Erythroblast (primary cell): ENCODE data around the gene TTF1.

Source experiments
- GATA1 ChIP-seq: IDR thresholded peaks from 2 replicates; pipeline ENCODE4 v1.6.1; 2011; ENCODE audit warnings: low read depth, mild to moderate bottlenecking, control low read depth, low read length, moderate library complexity
- POLR2A ChIP-seq: IDR thresholded peaks from 2 replicates; pipeline ENCODE4 v1.6.1; 2011; ENCODE audit warnings: mild to moderate bottlenecking, low read length

DNA sequence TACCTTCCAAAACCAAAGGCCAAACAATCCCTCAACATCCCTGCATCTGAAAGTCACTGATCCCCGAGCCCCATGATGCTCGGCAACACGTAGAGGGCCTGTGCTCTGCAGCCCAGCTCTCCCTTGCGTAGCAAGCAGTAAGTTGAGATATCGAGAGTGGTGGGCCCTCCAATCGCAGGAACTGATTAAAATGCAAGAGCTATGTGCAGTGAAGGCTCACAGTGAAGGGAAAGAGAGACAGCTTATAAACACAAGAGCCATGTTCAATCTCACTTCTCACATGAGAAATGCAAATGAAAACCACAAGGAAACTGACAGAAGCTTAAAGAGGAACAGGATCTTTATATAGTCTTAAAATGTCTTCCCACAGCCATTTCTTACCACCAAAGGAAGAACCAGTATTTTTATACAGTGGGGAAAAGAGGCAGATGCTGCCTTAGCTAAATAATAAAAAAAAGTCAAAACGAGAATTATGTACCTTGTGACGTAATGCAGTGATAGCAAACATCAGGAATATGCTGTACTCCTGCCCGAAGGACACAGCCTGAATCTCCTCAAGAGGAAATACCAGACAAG, 24.6 kb downstream of the TTF1 start:
- TF ChIP-seq POLR2A (no peak), GATA1 (no peak)
